ENCODE data around the gene PTDSS2. TPM values are rescaled to one million over a fixed set of nuclear protein-coding genes. Genes with fewer than 3 reads are reported as not detected.

The PTDSS2 gene
- total RNA-seq, 1 experiment from 2014 or later = 49.5 TPM

GRCh38 chr11:457111-457760 lies 7.2 kb downstream of the PTDSS2 start:
- Mint-ChIP-seq H3K9me3 (no peaks in the 10 kb centered on the region), H3K27ac (peak overlapping the region; percentile 92), H3K4me3 (no peak overlapping the region), H3K36me3 (peaks cover 25% of the 10 kb centered on the region; the same call in 1 of the 2 replicates), H3K4me1 (peaks cover 34% of the 10 kb centered on the region), H3K27me3 (ENCODE audit: low read depth) (no peaks in the 10 kb centered on the region)
- no peak for TF ChIP-seq NR3C1 (CRISPR knock-in tag; conservative IDR thresholded peaks at IDR 0.05; ENCODE audit: low read depth)
- no peak for TF ChIP-seq SOX15 (CRISPR knock-in tag; IDR thresholded peaks at IDR 0.05)
- no peak for TF ChIP-seq HMGA2 (CRISPR knock-in tag; IDR thresholded peaks at IDR 0.05)
- no peak for TF ChIP-seq KAT7 (CRISPR knock-in tag; IDR thresholded peaks at IDR 0.05; ENCODE audit: borderline replicate concordance)
- TF ChIP-seq FOXJ3 (CRISPR knock-in tag; IDR thresholded peaks at IDR 0.05; ENCODE audit: borderline replicate concordance) = no peak
- no peak for TF ChIP-seq HMGXB4 (CRISPR knock-in tag; IDR thresholded peaks at IDR 0.05)
- no peak for TF ChIP-seq SP1 (CRISPR knock-in tag; conservative IDR thresholded peaks at IDR 0.05)
- TF ChIP-seq SMAD3 (CRISPR knock-in tag; IDR thresholded peaks at IDR 0.05; ENCODE audit: borderline replicate concordance) = no peak
- no peak for TF ChIP-seq ELF4 (CRISPR knock-in tag; IDR thresholded peaks at IDR 0.05; ENCODE audit: low read depth)
- TF ChIP-seq ZBTB43 (CRISPR knock-in tag; IDR thresholded peaks at IDR 0.05) = no peak
- TF ChIP-seq ZNF425 (CRISPR knock-in tag; conservative IDR thresholded peaks at IDR 0.05) = no peak
- no peak for TF ChIP-seq AFF4 (CRISPR knock-in tag; IDR thresholded peaks at IDR 0.05; ENCODE audit: borderline replicate concordance)
- TF ChIP-seq IRF2 (CRISPR knock-in tag; IDR thresholded peaks at IDR 0.05; ENCODE audit: borderline replicate concordance, low read depth) = no peak
- no peak for TF ChIP-seq ZNF512 (CRISPR knock-in tag; IDR thresholded peaks at IDR 0.05; ENCODE audit: borderline replicate concordance)
- no peak for TF ChIP-seq TEAD1 (CRISPR knock-in tag; IDR thresholded peaks at IDR 0.05)
- no peak for TF ChIP-seq ATF3 (CRISPR knock-in tag; conservative IDR thresholded peaks at IDR 0.05)
- no peak for TF ChIP-seq GRHL2 (CRISPR knock-in tag; IDR thresholded peaks at IDR 0.05; ENCODE audit: insufficient replicate concordance, severe bottlenecking)
- no peak for ATAC-seq
- CTCF ChIA-PET = interaction anchor here (1.3 to 1.4 kb wide), 2 partner anchors 9 to 50 kb away, joined by 5 read pairs; no protein-coding TSS in a partner anchor
- POLR2A ChIA-PET = no interaction called here
- DNase-seq (ENCODE audit: low spot score) = peak; percentile 11
